Kidney (tissue), 14 donors: ENCODE data around the gene SLC6A3. TPM values are rescaled to one million over a fixed set of nuclear protein-coding genes. Genes with fewer than 3 reads are reported as not detected.

ENCODE experiments used
- DNase-seq, 5 donors: peaks; one replicate each; pipeline ENCODE4 v3.0.0-alpha.2; 2013 to 2020
- FAIRE-seq: peaks from 2 replicates; lab custom pipeline; 2012; peaks lifted over from hg19 to GRCh38; lab: Jason Lieb, UNC
- H3K27ac ChIP-seq, 2 donors: one replicate each; pipeline ENCODE4 v1.7.0; 2013; ENCODE audit warnings: low read depth in 2 of 2, low read length in 2 of 2, inconsistent platforms in 1 of 2
- H3K27me3 ChIP-seq: one replicate; pipeline ENCODE4 v1.7.1; 2013; ENCODE audit warnings: low read length, inconsistent platforms; ENCODE audit not compliant: control insufficient read depth, insufficient read depth
- H3K36me3 ChIP-seq, 3 donors: one replicate each; pipeline versions ENCODE4 v1.7.0 to v1.7.1; 2013; ENCODE audit warnings: low read length in 3 of 3, control low read depth in 1 of 3, inconsistent platforms in 1 of 3; ENCODE audit not compliant: insufficient read depth in 3 of 3, control insufficient read depth in 2 of 3
- H3K4me1 ChIP-seq, 3 donors: one replicate each; pipeline versions ENCODE4 v1.7.0 to v1.7.1; 2013; ENCODE audit warnings: low read length in 3 of 3, inconsistent platforms in 1 of 3, low read depth in 1 of 3; ENCODE audit not compliant: control insufficient read depth in 2 of 3, insufficient read depth in 2 of 3
- H3K4me3 ChIP-seq, 3 donors: one replicate each; pipeline versions ENCODE4 v1.7.0 to v1.8.1; 2013; ENCODE audit warnings: low read length in 3 of 3, control low read depth in 1 of 3, inconsistent platforms in 1 of 3
- H3K9ac ChIP-seq, 3 donors: one replicate each; pipeline versions ENCODE4 v1.7.0 to v1.7.1; 2013; ENCODE audit warnings: low read length in 3 of 3, control low read depth in 1 of 3, inconsistent platforms in 1 of 3
- H3K9me3 ChIP-seq, 3 donors: one replicate each; pipeline versions ENCODE4 v1.7.0 to v1.7.1; 2013; ENCODE audit warnings: low read length in 3 of 3, control low read depth in 1 of 3, inconsistent platforms in 1 of 3; ENCODE audit not compliant: control insufficient read depth in 2 of 3, insufficient read depth in 1 of 3
- CTCF ChIP-seq: IDR thresholded peaks from 3 replicates; pipeline ENCODE4 v1.5.1; 2012; ENCODE audit warnings: mild to moderate bottlenecking, moderate library complexity, borderline replicate concordance; ENCODE audit not compliant: insufficient read depth; ENCODE audit errors: extremely low read depth
- intact Hi-C: fragments of 100-400 bp; cut with DNase I; formaldehyde crosslinking; loops from one replicate; pipeline ENCODE4 v1.11.1; 2022
- polyA plus RNA-seq: library from polyadenylated mRNA; stranded (reverse); fragments of 350-450 nt; fragmentation: Illumina TruSeq; extraction: RNeasy Lipid Tissue Mini Kit (QIAGEN cat#74804); gene quantifications from one replicate; pipeline ENCODE4 v1.2.3, GENCODE V29; 2014; ENCODE audit warnings: low read depth, low replicate concordance; ENCODE audit not compliant: insufficient read depth
- total RNA-seq: library from RNA; stranded (reverse); fragmentation: NEBNext Ultra II Directional; extraction: Animal tissue kit (Norgen Biotek cat#: 25700); gene quantifications from one replicate; pipeline ENCODE4 v1.2.1, GENCODE V29; 2021
- donor health status: control.
- donor health status: control.
- donor health status: control.
- donor health status: control.
- donor health status: control.
- donor health status: DM: yes; HTN: yes; CAD: no.
- donor health status: Normal renal cell carcinoma (clear cell type).

The SLC6A3 gene
- total and polyA plus RNA-seq, 2 donors from 2014 or later: 0.09 to 0.54 TPM

- FAIRE-seq (no peak), DNase-seq (peak in 1 of 5 donors; percentile 46)
- H3K4me3 ChIP-seq: no peak overlapping the region
- no peak overlapping the region for H3K27ac ChIP-seq
- H3K4me1 ChIP-seq: no peaks in the 10 kb centered on the region
- TF ChIP-seq CTCF: no peak
- no peaks in the 10 kb centered on the region for H3K36me3 ChIP-seq
- intact Hi-C loops: no loop called here
- no peak overlapping the region for H3K9ac ChIP-seq
- H3K27me3 ChIP-seq: no peaks in the 10 kb centered on the region
- H3K9me3 ChIP-seq: no peaks in the 10 kb centered on the region
Observed at GRCh38 chr5:1410156-1411014, 34.9 kb downstream of the SLC6A3 start.

DNA sequence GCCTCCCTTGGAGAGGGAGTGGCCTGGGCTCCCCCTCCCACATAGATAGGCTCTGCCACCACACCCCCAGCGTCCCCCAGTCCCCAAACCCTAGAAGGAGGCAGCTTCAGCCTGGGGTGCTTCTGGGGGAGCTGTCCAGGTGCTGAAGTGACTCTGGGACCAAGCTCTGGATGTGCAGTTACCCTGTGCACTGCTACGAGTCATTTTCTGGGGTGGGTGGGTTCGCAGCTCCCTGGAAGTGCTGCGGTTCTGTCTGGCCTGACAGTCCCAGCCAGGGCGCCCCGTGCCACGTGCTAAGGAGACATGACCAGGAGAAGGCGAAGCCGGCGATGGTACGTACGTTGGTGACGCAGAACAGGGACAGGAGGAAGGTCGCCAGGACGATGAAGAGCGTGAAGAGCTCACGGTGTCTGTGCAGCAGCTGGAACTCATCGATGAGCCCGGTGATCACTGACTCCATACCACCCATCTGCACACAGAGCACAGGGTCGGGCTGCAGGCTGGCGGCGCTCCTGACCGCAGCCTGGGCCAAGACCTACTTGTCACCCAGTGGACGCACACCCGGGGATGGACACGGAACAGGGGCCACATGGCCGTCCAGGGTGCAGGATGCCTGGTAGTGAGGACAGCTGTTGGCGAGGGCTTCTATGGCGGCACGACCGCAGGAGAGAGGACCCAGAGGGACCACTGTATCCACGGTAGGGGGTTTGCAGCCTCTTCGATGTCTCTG lies 35.7 kb downstream of the SLC6A3 start:
- Histone ChIP-seq H3K9ac (no peak overlapping the region), H3K27me3 (no peaks in the 10 kb centered on the region), H3K27ac (no peak overlapping the region), H3K4me3 (no peak overlapping the region), H3K9me3 (no peaks in the 10 kb centered on the region), H3K36me3 (no peaks in the 10 kb centered on the region), H3K4me1 (no peaks in the 10 kb centered on the region)
- FAIRE-seq (no peak), DNase-seq (peak in 4 of 5 donors; percentile 63 to 74 (median 72))
- TF ChIP-seq CTCF: no peak
- intact Hi-C loops: no loop called here

DNA sequence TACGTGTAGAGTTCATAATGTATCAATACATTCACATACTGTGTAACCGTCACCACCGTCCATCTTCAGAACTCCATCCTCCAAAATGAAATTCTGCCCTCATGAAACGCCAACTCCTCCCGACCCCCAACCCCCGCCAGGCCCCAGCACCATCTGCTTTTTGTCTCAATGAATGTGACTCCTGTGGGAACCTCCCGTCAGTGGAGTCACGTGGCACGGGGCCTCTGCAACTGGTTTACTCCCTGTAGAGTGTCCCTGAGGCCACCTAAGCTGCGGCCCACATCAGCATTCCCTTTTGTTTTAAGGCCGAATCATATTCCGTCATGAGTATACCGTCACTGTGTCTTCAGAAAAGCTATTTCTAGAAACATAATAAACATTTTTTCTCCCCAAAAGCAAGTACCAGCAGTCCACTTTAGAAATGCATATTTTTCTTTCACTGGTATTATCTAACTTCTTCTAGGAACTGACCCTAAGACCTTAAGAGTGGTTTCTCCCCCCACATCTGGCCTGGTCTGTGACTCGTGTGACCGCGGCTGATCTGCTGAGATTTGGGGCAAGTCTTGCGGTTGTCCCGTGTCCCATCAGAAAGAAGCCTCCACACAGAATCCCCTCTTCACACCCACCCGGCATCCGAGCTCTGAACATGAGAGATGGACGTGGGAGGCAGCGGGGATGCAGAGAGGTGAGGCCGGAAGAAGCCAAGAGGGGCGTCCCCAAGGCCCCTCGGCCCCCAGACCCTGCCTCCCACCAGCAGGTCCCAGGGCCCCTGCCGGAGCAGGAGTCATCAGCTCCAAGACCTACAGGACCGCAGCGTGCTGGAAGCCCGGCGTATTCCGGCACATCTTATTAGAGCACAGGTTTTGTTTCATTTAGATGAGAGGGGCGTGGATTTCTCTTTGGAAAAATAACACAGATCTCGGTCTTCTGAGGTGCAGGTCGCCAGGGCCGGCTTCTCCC lies 38.3 kb downstream of the SLC6A3 start:
- Histone ChIP-seq H3K4me1 (no peaks in the 10 kb centered on the region), H3K9me3 (no peaks in the 10 kb centered on the region), H3K4me3 (no peak overlapping the region), H3K27me3 (no peaks in the 10 kb centered on the region), H3K27ac (no peak overlapping the region), H3K9ac (no peak overlapping the region), H3K36me3 (no peaks in the 10 kb centered on the region)
- peak in 3 of 5 donors; percentile 16 to 52 (median 44) for DNase-seq
- intact Hi-C loops: no loop called here
- FAIRE-seq: no peak
- no peak for TF ChIP-seq CTCF
